ENCODE measurements around the gene CENPT. TPM values are rescaled to one million over a fixed set of nuclear protein-coding genes. Genes with fewer than 3 reads are reported as not detected.

Gene CENPT
- total and polyA plus RNA-seq, 10 of the 15 experiments (the other 5 are each of a cell fraction or from before 2014, with no cell fraction given), result 1.1 to 45.7 (median 24.5) TPM

DNA sequence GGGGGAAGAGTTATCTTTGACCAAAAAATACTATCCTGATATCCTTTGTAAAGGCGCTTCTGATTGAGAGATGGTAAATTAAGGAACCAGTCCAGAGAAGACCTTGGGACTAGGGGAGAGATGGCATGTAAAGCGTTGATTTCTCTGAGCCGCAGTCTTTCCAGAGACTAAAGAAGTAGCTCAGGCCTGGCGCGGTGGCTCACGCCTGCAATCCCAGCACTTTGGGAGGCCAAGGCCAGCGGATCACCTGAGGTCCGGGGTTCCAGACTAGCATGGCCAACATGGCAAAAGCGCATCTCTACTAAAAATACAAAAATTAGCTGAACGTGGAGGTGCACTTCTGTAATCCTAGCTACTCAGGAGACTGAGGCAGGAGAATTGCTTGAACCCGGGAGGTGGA is 625 bp upstream of the CENPT start (continued):
- TF ChIP-seq CREB1 (IDR thresholded peaks at IDR 0.05; ENCODE audit: low read depth) (no peak), CEBPB (IDR thresholded peaks at IDR 0.05; ENCODE audit: borderline replicate concordance in 1 of 2, low read depth in 2 of 2, low read length in 2 of 2) (no peak)

DNA sequence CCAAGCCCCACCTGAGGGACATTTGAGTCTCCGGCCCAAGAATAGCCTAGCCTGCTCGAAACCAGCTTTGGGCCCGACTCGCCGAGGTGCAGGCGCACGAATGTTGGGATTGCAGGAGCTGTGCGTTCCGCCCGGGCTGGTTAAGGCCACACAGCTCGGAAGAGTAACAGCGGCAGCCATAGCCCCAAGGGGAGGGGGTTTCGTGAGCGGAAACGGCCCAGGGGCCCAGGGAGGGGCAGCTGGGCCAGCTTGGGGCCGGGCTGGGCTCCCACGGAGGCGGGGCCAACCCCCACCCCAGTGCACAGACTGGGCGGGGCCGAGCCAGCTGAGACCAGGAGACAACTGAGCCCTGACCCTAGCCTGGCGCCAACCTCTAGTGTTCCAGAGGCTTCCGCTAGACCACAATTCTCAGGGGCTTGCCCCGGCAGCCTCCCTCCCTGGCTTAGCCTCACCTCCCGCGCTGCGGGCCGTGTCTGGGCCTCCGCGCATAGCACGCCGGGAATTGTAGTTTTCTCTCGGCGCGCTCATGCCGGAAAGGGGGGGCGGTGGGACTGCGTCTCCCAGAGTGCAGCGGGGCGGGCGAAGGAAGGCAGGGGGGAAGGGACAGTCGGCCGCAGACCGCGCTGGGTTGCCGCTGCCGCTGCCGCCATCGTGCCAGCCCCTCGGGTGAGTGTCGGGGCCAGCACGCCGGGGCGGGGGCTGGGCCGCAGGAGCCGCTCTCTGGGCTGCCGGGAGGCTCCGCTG is 1.0 kb downstream of the CENPT start, which contains the start of gene NUTF2:
Gene NUTF2 (plus strand): TSS at position 614 of the 744 bp plus-strand sequence. CDS start 18,198 bp downstream, outside the sequence.
- ATAC-seq (peak; percentile 75), DNase-seq (ENCODE audit: low read depth, low spot score) (peak; percentile 85), FAIRE-seq (peak; percentile 72)
- peak within 1 kb of the TSS; percentile 90 for H3K4me2 ChIP-seq (ENCODE audit: control insufficient read depth, insufficient read depth)
- peak within 1 kb of the TSS; percentile 77 for H3K9ac ChIP-seq (ENCODE audit: control insufficient read depth, insufficient read depth, low read length)
- BruUV-seq (replicated peaks), result no TSS peak
- 0% methylated on average over 31 of the region's 57 CpGs for WGBS (ENCODE audit: insufficient coverage, insufficient replicate concordance, low lambda C conversion rate, missing lambda C conversion rate)
- SMC1A ChIA-PET (ENCODE audit: uncharacterized antibody, unreplicated experiment), result interaction anchor here (0.9 to 1.9 kb wide), 6 partner anchors 10 to 90 kb away, joined by 3 to 8 read pairs (median 4); partner anchors contain the start of genes EDC4 and PSMB10
- intact Hi-C loops (cut with micrococcal nuclease; ENCODE audit: unreplicated experiment), result loop anchor here (1.0 to 2.0 kb wide), 3 partner anchors 27 to 284 kb away; partner anchors contain the start of genes CTCF, EDC4 and PSMB10
- H3K4me1 ChIP-seq (ENCODE audit: control insufficient read depth, insufficient read depth, low read length), result peaks cover 28% of the 10 kb centered on the region
- in situ Hi-C loops (cut with MboI), result no loop called here
- H3K36me3 ChIP-seq (ENCODE audit: control insufficient read depth in 2 of 2, insufficient read depth in 2 of 2, low read length in 1 of 2), result peaks cover 0 to 7% of the 10 kb centered on the region in 2 experiments; a peak in 2 of 4 replicates
- peak within 1 kb of the TSS; percentile 84 for H3K4me3 ChIP-seq
- peak within 1 kb of the TSS; percentile 81 for H3K27ac ChIP-seq (ENCODE audit: control insufficient read depth, insufficient read depth)
- no peaks in the 10 kb centered on the region for H4K20me1 ChIP-seq (ENCODE audit: control insufficient read depth, insufficient read depth)
- RAD21 ChIA-PET (ENCODE audit: unreplicated experiment), result interaction anchor here (0.7 to 1.4 kb wide), 5 partner anchors 37 to 238 kb away, joined by 3 to 4 read pairs (median 3); partner anchors contain the start of genes NFATC3, RANBP10 and TSNAXIP1
- peak within 1 kb of the TSS; percentile 93 for H2AFZ ChIP-seq (ENCODE audit: control insufficient read depth, low read depth, low read length)
- H3K9me3 ChIP-seq (replicated peaks; ENCODE audit: control insufficient read depth, insufficient read depth, low read length), result no peaks in the 10 kb centered on the region
- POLR2A ChIA-PET, result interaction anchor here (0.7 to 3.3 kb wide), 10 partner anchors 9 to 186 kb away, joined by 3 to 29 read pairs (median 4); partner anchors contain the start of genes ACD, EDC4, RANBP10 and TSNAXIP1
- CTCF ChIA-PET, result interaction anchor here (0.7 to 2.8 kb wide), 6 partner anchors 12 to 195 kb away, joined by 3 to 24 read pairs (median 4); no protein-coding TSS in a partner anchor
- peaks cover 62% of the 10 kb centered on the region for H3K79me2 ChIP-seq (ENCODE audit: control insufficient read depth, insufficient read depth, low read length)
- no peaks in the 10 kb centered on the region for H3K27me3 ChIP-seq (replicated peaks in 1 of 2; ENCODE audit: control insufficient read depth in 2 of 2, insufficient read depth in 2 of 2, low read length in 1 of 2)
- TF ChIP-seq JUNB (IDR thresholded peaks at IDR 0.05), result no peak
- no peak for TF ChIP-seq NR2C2 (IDR thresholded peaks at IDR 0.05; ENCODE audit: borderline replicate concordance, control insufficient read depth, insufficient read length, low read depth)
- TF ChIP-seq, protein P1, sequence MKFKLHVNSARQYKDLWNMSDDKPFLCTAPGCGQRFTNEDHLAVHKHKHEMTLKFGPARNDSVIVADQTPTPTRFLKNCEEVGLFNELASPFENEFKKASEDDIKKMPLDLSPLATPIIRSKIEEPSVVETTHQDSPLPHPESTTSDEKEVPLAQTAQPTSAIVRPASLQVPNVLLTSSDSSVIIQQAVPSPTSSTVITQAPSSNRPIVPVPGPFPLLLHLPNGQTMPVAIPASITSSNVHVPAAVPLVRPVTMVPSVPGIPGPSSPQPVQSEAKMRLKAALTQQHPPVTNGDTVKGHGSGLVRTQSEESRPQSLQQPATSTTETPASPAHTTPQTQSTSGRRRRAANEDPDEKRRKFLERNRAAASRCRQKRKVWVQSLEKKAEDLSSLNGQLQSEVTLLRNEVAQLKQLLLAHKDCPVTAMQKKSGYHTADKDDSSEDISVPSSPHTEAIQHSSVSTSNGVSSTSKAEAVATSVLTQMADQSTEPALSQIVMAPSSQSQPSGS (IDR thresholded peaks at IDR 0.05; ENCODE audit: low read length), result no peak
- TF ChIP-seq ZNF207 (IDR thresholded peaks at IDR 0.05; ENCODE audit: borderline replicate concordance), result peak; percentile 69; the same call in 1 of the 2 replicates
- TF ChIP-seq, protein P2, sequence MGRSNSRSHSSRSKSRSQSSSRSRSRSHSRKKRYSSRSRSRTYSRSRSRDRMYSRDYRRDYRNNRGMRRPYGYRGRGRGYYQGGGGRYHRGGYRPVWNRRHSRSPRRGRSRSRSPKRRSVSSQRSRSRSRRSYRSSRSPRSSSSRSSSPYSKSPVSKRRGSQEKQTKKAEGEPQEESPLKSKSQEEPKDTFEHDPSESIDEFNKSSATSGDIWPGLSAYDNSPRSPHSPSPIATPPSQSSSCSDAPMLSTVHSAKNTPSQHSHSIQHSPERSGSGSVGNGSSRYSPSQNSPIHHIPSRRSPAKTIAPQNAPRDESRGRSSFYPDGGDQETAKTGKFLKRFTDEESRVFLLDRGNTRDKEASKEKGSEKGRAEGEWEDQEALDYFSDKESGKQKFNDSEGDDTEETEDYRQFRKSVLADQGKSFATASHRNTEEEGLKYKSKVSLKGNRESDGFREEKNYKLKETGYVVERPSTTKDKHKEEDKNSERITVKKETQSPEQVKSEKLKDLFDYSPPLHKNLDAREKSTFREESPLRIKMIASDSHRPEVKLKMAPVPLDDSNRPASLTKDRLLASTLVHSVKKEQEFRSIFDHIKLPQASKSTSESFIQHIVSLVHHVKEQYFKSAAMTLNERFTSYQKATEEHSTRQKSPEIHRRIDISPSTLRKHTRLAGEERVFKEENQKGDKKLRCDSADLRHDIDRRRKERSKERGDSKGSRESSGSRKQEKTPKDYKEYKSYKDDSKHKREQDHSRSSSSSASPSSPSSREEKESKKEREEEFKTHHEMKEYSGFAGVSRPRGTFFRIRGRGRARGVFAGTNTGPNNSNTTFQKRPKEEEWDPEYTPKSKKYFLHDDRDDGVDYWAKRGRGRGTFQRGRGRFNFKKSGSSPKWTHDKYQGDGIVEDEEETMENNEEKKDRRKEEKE (IDR thresholded peaks at IDR 0.05), result no peak
- no peak for TF ChIP-seq RAD51 (IDR thresholded peaks at IDR 0.05)
- TF ChIP-seq SUPT20H (IDR thresholded peaks at IDR 0.05; ENCODE audit: borderline replicate concordance, control insufficient read depth, low read depth, low read length), result no peak
- TF ChIP-seq, protein P3, sequence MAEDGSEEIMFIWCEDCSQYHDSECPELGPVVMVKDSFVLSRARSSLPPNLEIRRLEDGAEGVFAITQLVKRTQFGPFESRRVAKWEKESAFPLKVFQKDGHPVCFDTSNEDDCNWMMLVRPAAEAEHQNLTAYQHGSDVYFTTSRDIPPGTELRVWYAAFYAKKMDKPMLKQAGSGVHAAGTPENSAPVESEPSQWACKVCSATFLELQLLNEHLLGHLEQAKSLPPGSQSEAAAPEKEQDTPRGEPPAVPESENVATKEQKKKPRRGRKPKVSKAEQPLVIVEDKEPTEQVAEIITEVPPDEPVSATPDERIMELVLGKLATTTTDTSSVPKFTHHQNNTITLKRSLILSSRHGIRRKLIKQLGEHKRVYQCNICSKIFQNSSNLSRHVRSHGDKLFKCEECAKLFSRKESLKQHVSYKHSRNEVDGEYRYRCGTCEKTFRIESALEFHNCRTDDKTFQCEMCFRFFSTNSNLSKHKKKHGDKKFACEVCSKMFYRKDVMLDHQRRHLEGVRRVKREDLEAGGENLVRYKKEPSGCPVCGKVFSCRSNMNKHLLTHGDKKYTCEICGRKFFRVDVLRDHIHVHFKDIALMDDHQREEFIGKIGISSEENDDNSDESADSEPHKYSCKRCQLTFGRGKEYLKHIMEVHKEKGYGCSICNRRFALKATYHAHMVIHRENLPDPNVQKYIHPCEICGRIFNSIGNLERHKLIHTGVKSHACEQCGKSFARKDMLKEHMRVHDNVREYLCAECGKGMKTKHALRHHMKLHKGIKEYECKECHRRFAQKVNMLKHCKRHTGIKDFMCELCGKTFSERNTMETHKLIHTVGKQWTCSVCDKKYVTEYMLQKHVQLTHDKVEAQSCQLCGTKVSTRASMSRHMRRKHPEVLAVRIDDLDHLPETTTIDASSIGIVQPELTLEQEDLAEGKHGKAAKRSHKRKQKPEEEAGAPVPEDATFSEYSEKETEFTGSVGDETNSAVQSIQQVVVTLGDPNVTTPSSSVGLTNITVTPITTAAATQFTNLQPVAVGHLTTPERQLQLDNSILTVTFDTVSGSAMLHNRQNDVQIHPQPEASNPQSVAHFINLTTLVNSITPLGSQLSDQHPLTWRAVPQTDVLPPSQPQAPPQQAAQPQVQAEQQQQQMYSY (CRISPR knock-in tag; IDR thresholded peaks at IDR 0.05), result no peak
- peak; percentile 84 for TF ChIP-seq SREBF1 (IDR thresholded peaks at IDR 0.05; ENCODE audit: low read length)
- TF ChIP-seq SMARCA5 (IDR thresholded peaks at IDR 0.05), result no peak
- TF ChIP-seq HCFC1 (IDR thresholded peaks at IDR 0.05; ENCODE audit: low read length), result peak; percentile 96

Measured in GM12878 (cell line).